ENCODE data around the gene SPRR5. TPM values are rescaled to one million over a fixed set of nuclear protein-coding genes. Genes with fewer than 3 reads are reported as not detected.

The SPRR5 gene
- total RNA-seq, 1 donor from 2014 or later: not detected

DNA sequence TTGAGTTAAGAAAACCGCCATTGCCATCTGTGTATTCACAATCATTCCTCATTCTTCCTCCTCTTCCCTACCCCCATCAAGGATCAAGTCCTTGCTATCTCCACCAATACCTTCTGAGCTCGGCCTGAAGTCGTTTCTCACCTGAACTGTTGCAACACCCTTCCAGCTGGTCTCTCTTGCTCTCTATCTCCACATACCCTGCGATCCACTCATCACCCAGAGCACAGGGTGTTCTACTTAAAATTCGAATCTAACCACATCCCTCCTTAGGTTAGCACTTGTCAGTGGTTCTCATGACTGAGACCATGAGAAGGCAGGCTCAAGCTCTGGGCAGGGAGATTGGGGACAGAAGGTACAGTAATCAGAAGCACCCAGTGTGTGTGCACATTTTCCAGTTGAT, 34.1 kb upstream of the SPRR5 start:
- no peak for DNase-seq (ENCODE audit: low read depth)
- H3K27me3 ChIP-seq (ENCODE audit: control insufficient read depth, insufficient read depth, low read length): no peaks in the 10 kb centered on the region
- H3K36me3 ChIP-seq (ENCODE audit: control insufficient read depth, insufficient read depth, low read length): no peaks in the 10 kb centered on the region
- TF ChIP-seq, protein P1, sequence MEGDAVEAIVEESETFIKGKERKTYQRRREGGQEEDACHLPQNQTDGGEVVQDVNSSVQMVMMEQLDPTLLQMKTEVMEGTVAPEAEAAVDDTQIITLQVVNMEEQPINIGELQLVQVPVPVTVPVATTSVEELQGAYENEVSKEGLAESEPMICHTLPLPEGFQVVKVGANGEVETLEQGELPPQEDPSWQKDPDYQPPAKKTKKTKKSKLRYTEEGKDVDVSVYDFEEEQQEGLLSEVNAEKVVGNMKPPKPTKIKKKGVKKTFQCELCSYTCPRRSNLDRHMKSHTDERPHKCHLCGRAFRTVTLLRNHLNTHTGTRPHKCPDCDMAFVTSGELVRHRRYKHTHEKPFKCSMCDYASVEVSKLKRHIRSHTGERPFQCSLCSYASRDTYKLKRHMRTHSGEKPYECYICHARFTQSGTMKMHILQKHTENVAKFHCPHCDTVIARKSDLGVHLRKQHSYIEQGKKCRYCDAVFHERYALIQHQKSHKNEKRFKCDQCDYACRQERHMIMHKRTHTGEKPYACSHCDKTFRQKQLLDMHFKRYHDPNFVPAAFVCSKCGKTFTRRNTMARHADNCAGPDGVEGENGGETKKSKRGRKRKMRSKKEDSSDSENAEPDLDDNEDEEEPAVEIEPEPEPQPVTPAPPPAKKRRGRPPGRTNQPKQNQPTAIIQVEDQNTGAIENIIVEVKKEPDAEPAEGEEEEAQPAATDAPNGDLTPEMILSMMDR (IDR thresholded peaks at IDR 0.05; ENCODE audit: insufficient read depth, low read length, poor library complexity, severe bottlenecking): no peak
- no peak overlapping the region for H3K4me3 ChIP-seq (ENCODE audit: low read depth, low read length)

DNA sequence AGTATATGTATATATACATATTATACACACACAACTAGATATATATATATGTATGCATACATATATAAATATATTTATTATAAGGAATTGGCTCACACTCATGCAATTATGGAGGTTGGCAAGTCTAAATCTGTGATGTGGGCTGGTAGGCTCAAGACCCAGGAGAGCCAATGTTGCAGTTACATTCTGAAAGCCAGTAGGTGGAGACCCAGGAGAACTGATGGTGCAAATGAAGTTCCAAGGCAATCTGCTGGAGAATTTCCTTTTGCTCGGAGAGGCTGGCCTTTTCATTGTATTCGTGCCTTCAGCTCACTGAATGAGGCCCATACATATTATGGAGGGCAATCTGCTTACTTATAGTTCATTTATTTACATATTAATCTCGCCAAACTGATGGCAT, 29.2 kb upstream of the SPRR5 start:
- H3K4me3 ChIP-seq (ENCODE audit: low read depth, low read length): no peak overlapping the region
- H3K27me3 ChIP-seq (ENCODE audit: control insufficient read depth, insufficient read depth, low read length): no peaks in the 10 kb centered on the region
- no peak for DNase-seq (ENCODE audit: low read depth)
- TF ChIP-seq, protein P1 (IDR thresholded peaks at IDR 0.05; ENCODE audit: insufficient read depth, low read length, poor library complexity, severe bottlenecking): no peak
- no peaks in the 10 kb centered on the region for H3K36me3 ChIP-seq (ENCODE audit: control insufficient read depth, insufficient read depth, low read length)

DNA sequence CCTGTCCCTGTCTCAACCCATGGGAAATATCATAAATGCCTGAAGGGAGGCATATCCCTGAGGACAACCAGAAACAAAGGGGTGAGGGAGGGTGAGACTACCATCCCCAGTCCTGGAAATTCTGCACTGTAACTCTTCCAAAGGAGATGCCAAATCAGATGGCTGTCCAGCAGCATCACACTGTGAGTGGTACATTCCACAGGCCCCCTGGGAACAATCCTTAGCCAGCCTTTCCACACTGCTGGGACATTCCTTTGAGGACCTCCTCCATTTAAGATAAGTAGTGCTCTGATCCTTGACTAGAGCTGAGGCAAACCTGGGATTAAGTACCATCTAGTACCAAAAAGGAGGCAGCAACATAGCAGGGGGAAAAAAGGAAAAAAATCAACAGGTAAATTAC, 27.9 kb upstream of the SPRR5 start:
- Histone ChIP-seq H3K27me3 (ENCODE audit: control insufficient read depth, insufficient read depth, low read length) (no peaks in the 10 kb centered on the region), H3K36me3 (ENCODE audit: control insufficient read depth, insufficient read depth, low read length) (no peaks in the 10 kb centered on the region), H3K4me3 (ENCODE audit: low read depth, low read length) (no peak overlapping the region)
- no peak for DNase-seq (ENCODE audit: low read depth)
- TF ChIP-seq, protein P1 (IDR thresholded peaks at IDR 0.05; ENCODE audit: insufficient read depth, low read length, poor library complexity, severe bottlenecking): no peak

DNA sequence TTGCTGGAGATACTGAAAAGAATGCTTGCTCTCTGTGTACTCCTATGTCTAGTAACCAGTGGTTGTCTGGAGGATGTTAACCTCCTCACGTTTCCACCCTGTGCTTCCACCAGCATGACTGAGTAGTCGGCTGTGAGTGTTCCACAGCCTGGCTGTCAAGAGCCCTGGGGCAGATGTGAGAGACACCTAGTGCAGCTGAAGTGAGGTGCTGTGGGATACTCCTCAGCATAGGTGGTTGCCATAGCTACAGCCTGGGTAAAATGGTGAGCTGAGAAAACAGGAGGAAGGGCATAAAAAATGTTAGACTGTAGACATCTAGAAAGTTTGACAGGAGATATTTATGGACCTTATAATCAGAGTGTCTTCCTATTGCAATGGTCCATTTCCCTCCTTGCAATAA, 22.8 kb upstream of the SPRR5 start:
- no peak for DNase-seq (ENCODE audit: low read depth)

DNA sequence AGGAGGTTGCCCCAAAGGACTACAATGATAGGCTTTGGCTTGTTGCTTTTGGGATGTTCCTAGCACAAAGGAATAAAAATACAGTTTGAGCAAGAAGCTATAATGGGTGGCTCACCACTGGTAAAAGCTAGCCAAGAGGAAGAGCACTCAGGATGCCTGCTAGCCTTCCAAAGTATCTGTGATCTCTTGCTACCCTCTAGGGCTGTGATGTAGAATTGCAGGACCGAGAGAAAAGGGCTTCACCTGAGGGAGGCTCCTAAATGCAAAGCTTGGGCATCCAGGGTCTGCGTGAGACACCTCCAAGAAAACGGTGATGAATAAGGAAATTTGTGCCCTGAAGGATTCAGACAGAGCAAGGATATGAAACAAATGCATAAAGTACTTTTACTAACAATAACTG, 20.9 kb upstream of the SPRR5 start:
- no peak overlapping the region for H3K4me3 ChIP-seq (ENCODE audit: low read depth, low read length)
- H3K36me3 ChIP-seq (ENCODE audit: control insufficient read depth, insufficient read depth, low read length): no peaks in the 10 kb centered on the region
- TF ChIP-seq, protein P1 (IDR thresholded peaks at IDR 0.05; ENCODE audit: insufficient read depth, low read length, poor library complexity, severe bottlenecking): peak; percentile 15
- DNase-seq (ENCODE audit: low read depth): no peak
- H3K27me3 ChIP-seq (ENCODE audit: control insufficient read depth, insufficient read depth, low read length): no peaks in the 10 kb centered on the region

More for the DNA sequence above, 22.8 kb upstream of the SPRR5 start:
- H3K36me3 ChIP-seq (ENCODE audit: control insufficient read depth, insufficient read depth, low read length): no peaks in the 10 kb centered on the region
- H3K27me3 ChIP-seq (ENCODE audit: control insufficient read depth, insufficient read depth, low read length): no peaks in the 10 kb centered on the region
- TF ChIP-seq, protein P1 (IDR thresholded peaks at IDR 0.05; ENCODE audit: insufficient read depth, low read length, poor library complexity, severe bottlenecking): no peak
- H3K4me3 ChIP-seq (ENCODE audit: low read depth, low read length): no peak overlapping the region

DNA sequence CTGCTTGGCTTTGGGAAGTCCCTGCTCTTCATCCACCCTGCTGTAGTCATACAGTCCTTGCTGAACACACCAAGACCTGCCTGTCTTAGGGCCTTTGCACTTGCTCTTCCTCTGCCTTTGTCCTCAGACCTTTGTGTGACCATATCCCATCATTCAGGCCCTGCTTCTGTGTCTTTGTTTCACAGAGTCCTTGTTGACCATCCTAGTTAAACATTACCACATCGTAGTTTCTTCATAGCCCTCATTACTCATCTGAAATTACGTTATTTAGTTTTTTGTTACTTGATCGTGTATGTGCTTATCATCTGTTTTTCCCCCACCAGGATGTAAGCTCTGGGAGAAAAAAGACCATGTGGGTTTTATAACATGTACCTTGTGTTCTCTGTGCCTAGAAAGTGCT, 18.3 kb upstream of the SPRR5 start:
- Histone ChIP-seq H3K4me3 (ENCODE audit: low read depth, low read length) (no peak overlapping the region), H3K36me3 (ENCODE audit: control insufficient read depth, insufficient read depth, low read length) (no peaks in the 10 kb centered on the region), H3K27me3 (ENCODE audit: control insufficient read depth, insufficient read depth, low read length) (no peaks in the 10 kb centered on the region)
- TF ChIP-seq, protein P1 (IDR thresholded peaks at IDR 0.05; ENCODE audit: insufficient read depth, low read length, poor library complexity, severe bottlenecking): no peak
- no peak for DNase-seq (ENCODE audit: low read depth)

Measured in kidney epithelial cell (primary cell).